Right lobe of liver (tissue), 4 donors: Measurements from ENCODE around the gene PKIB.

Experiments
- POLR2A ChIP-seq: fragments of 450-650 bp; IDR thresholded peaks from one replicate; pipeline ENCODE4 v1.6.1; 2017; ENCODE audit warnings: antibody characterized with exemption, mild to moderate bottlenecking
- TF ChIP-seq, protein P1 (sequence below), 4 donors: fragments of 200-600 bp in 3 of 4; fragments of 450-650 bp in 1 of 4; IDR thresholded peaks; one replicate each; pipeline versions ENCODE4 v1.5.1 to v1.8.0; 2016 to 2022; ENCODE audit warnings: antibody characterized with exemption in 4 of 4, mild to moderate bottlenecking in 2 of 4
- donor health status: DM: no; HTN: no; CAD: no.
- donor health status: DM: no; HTN: no; CAD: no.
- donor health status: DM: no; HTN: yes; CAD: no.

DNA sequence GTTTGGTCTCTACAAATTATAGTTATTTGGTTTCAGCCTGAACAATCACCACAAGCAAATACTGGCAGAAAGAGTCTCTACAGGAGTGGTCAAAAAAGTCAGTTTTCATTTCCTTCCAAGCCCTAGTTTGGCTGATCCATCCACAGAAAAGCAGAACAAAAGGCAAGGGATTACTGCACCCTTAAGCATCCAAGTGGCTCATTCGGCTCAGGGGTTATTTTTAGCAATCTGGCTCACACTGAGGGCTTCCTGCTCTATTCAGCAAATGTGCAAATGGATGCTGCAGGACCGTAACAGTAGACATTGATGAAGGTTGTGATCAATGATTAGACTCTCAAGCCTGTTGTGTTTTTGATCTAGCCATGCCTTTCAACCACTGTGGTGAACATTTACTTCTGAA lies 107.1 kb downstream of the PKIB start:
- TF ChIP-seq, protein P1, sequence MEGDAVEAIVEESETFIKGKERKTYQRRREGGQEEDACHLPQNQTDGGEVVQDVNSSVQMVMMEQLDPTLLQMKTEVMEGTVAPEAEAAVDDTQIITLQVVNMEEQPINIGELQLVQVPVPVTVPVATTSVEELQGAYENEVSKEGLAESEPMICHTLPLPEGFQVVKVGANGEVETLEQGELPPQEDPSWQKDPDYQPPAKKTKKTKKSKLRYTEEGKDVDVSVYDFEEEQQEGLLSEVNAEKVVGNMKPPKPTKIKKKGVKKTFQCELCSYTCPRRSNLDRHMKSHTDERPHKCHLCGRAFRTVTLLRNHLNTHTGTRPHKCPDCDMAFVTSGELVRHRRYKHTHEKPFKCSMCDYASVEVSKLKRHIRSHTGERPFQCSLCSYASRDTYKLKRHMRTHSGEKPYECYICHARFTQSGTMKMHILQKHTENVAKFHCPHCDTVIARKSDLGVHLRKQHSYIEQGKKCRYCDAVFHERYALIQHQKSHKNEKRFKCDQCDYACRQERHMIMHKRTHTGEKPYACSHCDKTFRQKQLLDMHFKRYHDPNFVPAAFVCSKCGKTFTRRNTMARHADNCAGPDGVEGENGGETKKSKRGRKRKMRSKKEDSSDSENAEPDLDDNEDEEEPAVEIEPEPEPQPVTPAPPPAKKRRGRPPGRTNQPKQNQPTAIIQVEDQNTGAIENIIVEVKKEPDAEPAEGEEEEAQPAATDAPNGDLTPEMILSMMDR (IDR thresholded peaks at IDR 0.05), result no peak
- no peak for TF ChIP-seq POLR2A
